WTC11 (cell line): ENCODE data around the gene NPHP3.

Experiments
- ARID4B ChIP-seq: sonication (generic); formaldehyde crosslinking; IDR thresholded peaks from 2 replicates; pipeline ENCODE4 v1.8.0; 2023; ENCODE audit warnings: missing genetic modification reagents, mild to moderate bottlenecking, borderline replicate concordance
- ATF6 ChIP-seq: sonication (generic); formaldehyde crosslinking; IDR thresholded peaks from 2 replicates; pipeline ENCODE4 v1.8.1; 2023; ENCODE audit warnings: mild to moderate bottlenecking, missing genetic modification reagents
- CREM ChIP-seq: sonication (generic); formaldehyde crosslinking; IDR thresholded peaks from 2 replicates; pipeline ENCODE4 v1.8.1; 2022; ENCODE audit warnings: mild to moderate bottlenecking, missing genetic modification reagents, moderate library complexity
- CTCF ChIP-seq: fragments of 200-600 bp; IDR thresholded peaks from 2 replicates; pipeline ENCODE4 v1.8.0; 2022; ENCODE audit warnings: antibody characterized with exemption
- E2F1 ChIP-seq: sonication (generic); formaldehyde crosslinking; IDR thresholded peaks from 2 replicates; pipeline ENCODE4 v1.8.0; 2022; ENCODE audit warnings: mild to moderate bottlenecking, missing genetic modification reagents
- ESRRA ChIP-seq: sonication (generic); formaldehyde crosslinking; IDR thresholded peaks from 2 replicates; pipeline ENCODE4 v1.8.1; 2022; ENCODE audit warnings: mild to moderate bottlenecking, missing genetic modification reagents, borderline replicate concordance
- IRF1 ChIP-seq: sonication (generic); formaldehyde crosslinking; IDR thresholded peaks from 2 replicates; pipeline ENCODE4 v1.8.0; 2023; ENCODE audit warnings: missing genetic modification reagents
- MXD4 ChIP-seq: fragments of 250-450 bp; sonication (Bioruptor Pico); IDR thresholded peaks from 2 replicates; pipeline ENCODE4 v1.8.0; 2021; ENCODE audit warnings: mild to moderate bottlenecking, moderate library complexity, borderline replicate concordance
- NR2C2 ChIP-seq: sonication (generic); formaldehyde crosslinking; IDR thresholded peaks from 2 replicates; pipeline ENCODE4 v1.8.0; 2022; ENCODE audit warnings: mild to moderate bottlenecking, missing genetic modification reagents

GRCh38 chr3:132641837-132642538 lies 80.2 kb downstream of the NPHP3 start:
- TF ChIP-seq ATF6 (CRISPR knock-in tag) (no peak), ESRRA (CRISPR knock-in tag) (no peak), CTCF (peak; percentile 52), NR2C2 (CRISPR knock-in tag) (no peak), CREM (no peak), IRF1 (CRISPR knock-in tag) (no peak), MXD4 (CRISPR knock-in tag) (no peak), E2F1 (no peak), ARID4B (no peak)
